Measurements from ENCODE around the gene FNDC10. TPM values are rescaled to one million over a fixed set of nuclear protein-coding genes. Genes with fewer than 3 reads are reported as not detected.

FNDC10 gene
- total and polyA plus RNA-seq, 2 donors (not counting 3 experiments of a cell fraction or from before 2014, with no cell fraction given): 1.5 to 2.3 TPM

DNA sequence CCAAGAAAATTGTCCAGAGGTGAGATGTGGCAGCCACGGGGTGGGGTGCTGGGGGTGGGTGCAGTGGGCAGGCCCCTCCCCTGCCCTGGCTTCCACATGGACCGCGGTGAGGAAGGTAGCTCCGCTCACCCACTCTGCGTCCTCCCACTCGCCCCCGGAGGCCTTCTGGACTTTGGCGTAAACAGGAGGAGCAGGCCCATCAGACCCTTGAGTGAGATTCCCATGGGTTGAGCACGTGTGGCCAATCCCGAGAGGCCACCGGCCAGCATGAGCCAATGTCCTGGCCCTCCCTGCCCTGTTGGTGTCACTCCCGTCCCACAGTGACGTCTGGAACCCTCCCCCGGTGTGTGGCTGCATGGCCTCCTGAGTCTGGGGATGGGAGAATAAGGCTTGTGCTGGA, 51.3 kb downstream of the FNDC10 start:
- Histone ChIP-seq H3K4me1 (ENCODE audit: control insufficient read depth, extremely low read depth, insufficient read depth, low read length) (no peaks in the 10 kb centered on the region), H4K20me1 (replicated peaks; ENCODE audit: control insufficient read depth, extremely low read depth, insufficient read depth, low read length) (no peaks in the 10 kb centered on the region), H3K79me2 (ENCODE audit: control insufficient read depth, insufficient read depth, low read length) (peaks cover 6% of the 10 kb centered on the region), H3K4me2 (ENCODE audit: insufficient read depth, low read length) (no peak overlapping the region), H3K9ac (replicated peaks; ENCODE audit: extremely low read depth, insufficient read depth, low read length) (no peak overlapping the region), H3K9me3 (replicated peaks; ENCODE audit: control insufficient read depth, insufficient read depth, low read length) (no peaks in the 10 kb centered on the region), H3K4me3 (replicated peaks in 1 of 3; ENCODE audit: insufficient read depth in 1 of 3, low read depth in 1 of 3, low read length in 3 of 3) (no peak overlapping the region), H2AFZ (ENCODE audit: low read depth, low read length) (no peak overlapping the region), H3K27ac (ENCODE audit: insufficient read depth, low read depth, low read length) (no peak overlapping the region), H3K36me3 (ENCODE audit: control insufficient read depth in 2 of 2, extremely low read depth in 1 of 2, insufficient read depth in 2 of 2, low read length in 2 of 2) (no peaks in the 10 kb centered on the region), H3K27me3 (ENCODE audit: control insufficient read depth in 2 of 2, insufficient read depth in 2 of 2, low read length in 2 of 2) (no peaks in the 10 kb centered on the region), H3K9me1 (replicated peaks; ENCODE audit: control insufficient read depth, extremely low read depth, insufficient read depth, low read length) (no peaks in the 10 kb centered on the region)
- FAIRE-seq: no peak
- ChIA-PET CTCF (interaction anchor here (1.0 kb wide), 1 partner anchor 54 kb away, joined by 3 read pairs; no protein-coding TSS in a partner anchor), POLR2A (no interaction called here)
- TF ChIP-seq GATA2 (IDR thresholded peaks at IDR 0.05; ENCODE audit: insufficient read depth, insufficient read length, low read depth, low read length) (no peak), MYC (IDR thresholded peaks at IDR 0.05; ENCODE audit: low read depth, low read length) (no peak), JUN (IDR thresholded peaks at IDR 0.05; ENCODE audit: borderline replicate concordance, insufficient read depth, insufficient read length, low read depth) (no peak), EZH2 (IDR thresholded peaks at IDR 0.05; ENCODE audit: borderline replicate concordance, low read depth, low read length, severe bottlenecking) (no peak), POLR2A (IDR thresholded peaks at IDR 0.05; ENCODE audit: low read depth, low read length) (no peak), POLR2AphosphoS5 (IDR thresholded peaks at IDR 0.05; ENCODE audit: insufficient read depth, low read depth, low read length) (no peak), FOS (IDR thresholded peaks at IDR 0.05; ENCODE audit: borderline replicate concordance, insufficient read depth, low read length) (no peak)
- TF ChIP-seq, protein P1, sequence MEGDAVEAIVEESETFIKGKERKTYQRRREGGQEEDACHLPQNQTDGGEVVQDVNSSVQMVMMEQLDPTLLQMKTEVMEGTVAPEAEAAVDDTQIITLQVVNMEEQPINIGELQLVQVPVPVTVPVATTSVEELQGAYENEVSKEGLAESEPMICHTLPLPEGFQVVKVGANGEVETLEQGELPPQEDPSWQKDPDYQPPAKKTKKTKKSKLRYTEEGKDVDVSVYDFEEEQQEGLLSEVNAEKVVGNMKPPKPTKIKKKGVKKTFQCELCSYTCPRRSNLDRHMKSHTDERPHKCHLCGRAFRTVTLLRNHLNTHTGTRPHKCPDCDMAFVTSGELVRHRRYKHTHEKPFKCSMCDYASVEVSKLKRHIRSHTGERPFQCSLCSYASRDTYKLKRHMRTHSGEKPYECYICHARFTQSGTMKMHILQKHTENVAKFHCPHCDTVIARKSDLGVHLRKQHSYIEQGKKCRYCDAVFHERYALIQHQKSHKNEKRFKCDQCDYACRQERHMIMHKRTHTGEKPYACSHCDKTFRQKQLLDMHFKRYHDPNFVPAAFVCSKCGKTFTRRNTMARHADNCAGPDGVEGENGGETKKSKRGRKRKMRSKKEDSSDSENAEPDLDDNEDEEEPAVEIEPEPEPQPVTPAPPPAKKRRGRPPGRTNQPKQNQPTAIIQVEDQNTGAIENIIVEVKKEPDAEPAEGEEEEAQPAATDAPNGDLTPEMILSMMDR (IDR thresholded peaks at IDR 0.05; ENCODE audit: extremely low read depth in 1 of 2, insufficient read depth in 1 of 2, low read depth in 1 of 2, low read length in 2 of 2): no peak
- TF ChIP-seq, protein P2, sequence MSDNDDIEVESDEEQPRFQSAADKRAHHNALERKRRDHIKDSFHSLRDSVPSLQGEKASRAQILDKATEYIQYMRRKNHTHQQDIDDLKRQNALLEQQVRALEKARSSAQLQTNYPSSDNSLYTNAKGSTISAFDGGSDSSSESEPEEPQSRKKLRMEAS (IDR thresholded peaks at IDR 0.05; ENCODE audit: insufficient read depth, insufficient read length): no peak
- intact Hi-C loops (cut with micrococcal nuclease) (no loop called here), dilution Hi-C loops (cut with MboI; ENCODE audit: extremely low pct_ligation_motif_present, low sequenced_read_pairs) (no loop called here)
- BruUV-seq (replicated peaks): no TSS peak
- DNase-seq (ENCODE audit: low read depth, low spot score): no peak

Other genes starting within 250 kb of the FNDC10 start
- gene MXRA8, start 241.6 kb downstream of the FNDC10 start, total RNA-seq: 0.37 and 0.82 TPM in 2 replicates
- gene MXRA8, start 241.6 kb downstream of the FNDC10 start, polyA plus RNA-seq: 1.9 and 2.2 TPM in 2 replicates
- gene AURKAIP1, start 224.9 kb downstream of the FNDC10 start, total RNA-seq: 149 and 151 TPM in 2 replicates
- gene AURKAIP1, start 224.9 kb downstream of the FNDC10 start, polyA plus RNA-seq: 73.3 and 96.2 TPM in 2 replicates
- 182 and 188 TPM in 2 replicates for gene CCNL2, start 200.8 kb downstream of the FNDC10 start, total RNA-seq
- 174 and 209 TPM in 2 replicates for gene CCNL2, start 200.8 kb downstream of the FNDC10 start, polyA plus RNA-seq
- 125 and 134 TPM in 2 replicates for gene MRPL20, start 192.8 kb downstream of the FNDC10 start, total RNA-seq
- 118 and 152 TPM in 2 replicates for gene MRPL20, start 192.8 kb downstream of the FNDC10 start, polyA plus RNA-seq
- gene ANKRD65, start 178.9 kb downstream of the FNDC10 start, total RNA-seq: 0.32 and 0.38 TPM in 2 replicates
- gene ANKRD65, start 178.9 kb downstream of the FNDC10 start, polyA plus RNA-seq: 0.15 and 0.18 TPM in 2 replicates
- 3.3 and 6.1 TPM in 2 replicates for gene VWA1, start 164.4 kb downstream of the FNDC10 start, total RNA-seq
- 2.0 and 3.7 TPM in 2 replicates for gene VWA1, start 164.4 kb downstream of the FNDC10 start, polyA plus RNA-seq
- gene ATAD3C, start 150.4 kb downstream of the FNDC10 start, total RNA-seq: 0.16 TPM in 1 of 2 replicates, not detected in the other
- 0.01 TPM in 1 of 2 replicates, not detected in the other for gene ATAD3C, start 150.4 kb downstream of the FNDC10 start, polyA plus RNA-seq
- gene ATAD3B, start 128.4 kb downstream of the FNDC10 start, total RNA-seq: 45.8 and 48.2 TPM in 2 replicates
- gene ATAD3B, start 128.4 kb downstream of the FNDC10 start, polyA plus RNA-seq: 20.5 and 22.7 TPM in 2 replicates
- 55.2 and 57.4 TPM in 2 replicates for gene ATAD3A, start 88.0 kb downstream of the FNDC10 start, total RNA-seq
- 24.9 and 28.8 TPM in 2 replicates for gene ATAD3A, start 88.0 kb downstream of the FNDC10 start, polyA plus RNA-seq
- gene TMEM240, start 59.5 kb downstream of the FNDC10 start, total RNA-seq: 7.0 and 8.8 TPM in 2 replicates
- gene TMEM240, start 59.5 kb downstream of the FNDC10 start, polyA plus RNA-seq: 5.3 and 7.6 TPM in 2 replicates
- 124 and 129 TPM in 2 replicates for gene SSU72, start 25.3 kb downstream of the FNDC10 start, total RNA-seq
- gene SSU72, start 25.3 kb downstream of the FNDC10 start, polyA plus RNA-seq: 78.2 and 85.9 TPM in 2 replicates
- gene MIB2, start 15.4 kb upstream of the FNDC10 start, total RNA-seq: 39.2 and 45.0 TPM in 2 replicates
- gene MIB2, start 15.4 kb upstream of the FNDC10 start, polyA plus RNA-seq: 25.9 and 41.6 TPM in 2 replicates
- gene MMP23B, start 32.0 kb upstream of the FNDC10 start, total RNA-seq: 5.3 TPM in 1 of 2 replicates, not detected in the other
- gene MMP23B, start 32.0 kb upstream of the FNDC10 start, polyA plus RNA-seq: 0.62 and 1.5 TPM in 2 replicates
- gene CDK11B, start 58.9 kb upstream of the FNDC10 start, total RNA-seq: 31.9 and 32.0 TPM in 2 replicates
- gene CDK11B, start 58.9 kb upstream of the FNDC10 start, polyA plus RNA-seq: 10.9 and 16.4 TPM in 2 replicates
- 46.9 and 51.2 TPM in 2 replicates for gene SLC35E2B, start 92.7 kb upstream of the FNDC10 start, total RNA-seq
- 26.4 and 28.0 TPM in 2 replicates for gene SLC35E2B, start 92.7 kb upstream of the FNDC10 start, polyA plus RNA-seq
- 50.4 and 53.6 TPM in 2 replicates for gene CDK11A, start 124.2 kb upstream of the FNDC10 start, total RNA-seq
- gene CDK11A, start 124.2 kb upstream of the FNDC10 start, polyA plus RNA-seq: 30.7 and 33.5 TPM in 2 replicates
- 76.1 and 88.8 TPM in 2 replicates for gene NADK, start 178.3 kb upstream of the FNDC10 start, total RNA-seq
- 68.5 and 73.6 TPM in 2 replicates for gene NADK, start 178.3 kb upstream of the FNDC10 start, polyA plus RNA-seq

All from endothelial cell of umbilical vein (primary cell).